ENCODE measurements around the gene FMN1. TPM values are rescaled to one million over a fixed set of nuclear protein-coding genes. Genes with fewer than 3 reads are reported as not detected.

The FMN1 gene
- polyA plus RNA-seq, 1 donor from 2014 or later = 0.40 TPM

DNA sequence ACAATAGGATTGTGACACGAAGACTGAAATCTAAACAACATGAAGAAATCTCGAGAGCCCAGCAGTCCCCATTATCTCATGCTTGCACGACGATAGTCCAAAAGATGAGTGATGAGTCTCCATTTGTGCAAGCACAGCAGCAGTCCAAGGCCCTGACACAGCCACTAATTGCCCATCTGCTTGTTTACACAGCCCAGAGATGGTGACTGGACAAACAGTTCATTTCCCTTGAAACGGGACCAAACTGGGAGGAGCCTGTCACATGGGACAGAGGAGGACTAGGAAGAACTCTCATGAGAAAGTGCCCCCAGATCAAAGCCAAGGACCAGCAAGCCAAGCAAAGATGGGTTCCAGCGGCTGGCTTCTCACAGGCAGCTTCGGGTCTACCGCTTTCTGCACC lies 355.7 kb downstream of the FMN1 start:
- Histone ChIP-seq H3K9me2 (ENCODE audit: insufficient read depth, low read length) (no peaks in the 10 kb centered on the region), H3K9me3 (ENCODE audit: low read length) (no peaks in the 10 kb centered on the region), H3K27ac (ENCODE audit: low read length) (no peak overlapping the region), H3K4me3 (ENCODE audit: low read length) (no peak overlapping the region), H3K9ac (ENCODE audit: low read length) (no peak overlapping the region), H4K20me1 (ENCODE audit: insufficient read depth) (no peaks in the 10 kb centered on the region), H3K36me3 (ENCODE audit: insufficient read depth, low read length) (no peaks in the 10 kb centered on the region), H2AFZ (ENCODE audit: low read depth, low read length) (no peak overlapping the region), H3K4me2 (ENCODE audit: low read length) (no peak overlapping the region), H3K79me2 (replicated peaks; ENCODE audit: insufficient read depth, low read length) (no peaks in the 10 kb centered on the region), H3K27me3 (ENCODE audit: insufficient read depth, low read depth, low read length) (no peaks in the 10 kb centered on the region), H3F3A (ENCODE audit: insufficient read depth, low read length, poor library complexity, severe bottlenecking) (no peaks in the 10 kb centered on the region)
- TF ChIP-seq, protein P1, sequence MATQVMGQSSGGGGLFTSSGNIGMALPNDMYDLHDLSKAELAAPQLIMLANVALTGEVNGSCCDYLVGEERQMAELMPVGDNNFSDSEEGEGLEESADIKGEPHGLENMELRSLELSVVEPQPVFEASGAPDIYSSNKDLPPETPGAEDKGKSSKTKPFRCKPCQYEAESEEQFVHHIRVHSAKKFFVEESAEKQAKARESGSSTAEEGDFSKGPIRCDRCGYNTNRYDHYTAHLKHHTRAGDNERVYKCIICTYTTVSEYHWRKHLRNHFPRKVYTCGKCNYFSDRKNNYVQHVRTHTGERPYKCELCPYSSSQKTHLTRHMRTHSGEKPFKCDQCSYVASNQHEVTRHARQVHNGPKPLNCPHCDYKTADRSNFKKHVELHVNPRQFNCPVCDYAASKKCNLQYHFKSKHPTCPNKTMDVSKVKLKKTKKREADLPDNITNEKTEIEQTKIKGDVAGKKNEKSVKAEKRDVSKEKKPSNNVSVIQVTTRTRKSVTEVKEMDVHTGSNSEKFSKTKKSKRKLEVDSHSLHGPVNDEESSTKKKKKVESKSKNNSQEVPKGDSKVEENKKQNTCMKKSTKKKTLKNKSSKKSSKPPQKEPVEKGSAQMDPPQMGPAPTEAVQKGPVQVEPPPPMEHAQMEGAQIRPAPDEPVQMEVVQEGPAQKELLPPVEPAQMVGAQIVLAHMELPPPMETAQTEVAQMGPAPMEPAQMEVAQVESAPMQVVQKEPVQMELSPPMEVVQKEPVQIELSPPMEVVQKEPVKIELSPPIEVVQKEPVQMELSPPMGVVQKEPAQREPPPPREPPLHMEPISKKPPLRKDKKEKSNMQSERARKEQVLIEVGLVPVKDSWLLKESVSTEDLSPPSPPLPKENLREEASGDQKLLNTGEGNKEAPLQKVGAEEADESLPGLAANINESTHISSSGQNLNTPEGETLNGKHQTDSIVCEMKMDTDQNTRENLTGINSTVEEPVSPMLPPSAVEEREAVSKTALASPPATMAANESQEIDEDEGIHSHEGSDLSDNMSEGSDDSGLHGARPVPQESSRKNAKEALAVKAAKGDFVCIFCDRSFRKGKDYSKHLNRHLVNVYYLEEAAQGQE (IDR thresholded peaks at IDR 0.05; ENCODE audit: borderline replicate concordance) = no peak
- no peak for TF ChIP-seq EZH2 (IDR thresholded peaks at IDR 0.05; ENCODE audit: borderline replicate concordance, insufficient read depth, low read length, poor library complexity, severe bottlenecking)
- TF ChIP-seq, protein P2, sequence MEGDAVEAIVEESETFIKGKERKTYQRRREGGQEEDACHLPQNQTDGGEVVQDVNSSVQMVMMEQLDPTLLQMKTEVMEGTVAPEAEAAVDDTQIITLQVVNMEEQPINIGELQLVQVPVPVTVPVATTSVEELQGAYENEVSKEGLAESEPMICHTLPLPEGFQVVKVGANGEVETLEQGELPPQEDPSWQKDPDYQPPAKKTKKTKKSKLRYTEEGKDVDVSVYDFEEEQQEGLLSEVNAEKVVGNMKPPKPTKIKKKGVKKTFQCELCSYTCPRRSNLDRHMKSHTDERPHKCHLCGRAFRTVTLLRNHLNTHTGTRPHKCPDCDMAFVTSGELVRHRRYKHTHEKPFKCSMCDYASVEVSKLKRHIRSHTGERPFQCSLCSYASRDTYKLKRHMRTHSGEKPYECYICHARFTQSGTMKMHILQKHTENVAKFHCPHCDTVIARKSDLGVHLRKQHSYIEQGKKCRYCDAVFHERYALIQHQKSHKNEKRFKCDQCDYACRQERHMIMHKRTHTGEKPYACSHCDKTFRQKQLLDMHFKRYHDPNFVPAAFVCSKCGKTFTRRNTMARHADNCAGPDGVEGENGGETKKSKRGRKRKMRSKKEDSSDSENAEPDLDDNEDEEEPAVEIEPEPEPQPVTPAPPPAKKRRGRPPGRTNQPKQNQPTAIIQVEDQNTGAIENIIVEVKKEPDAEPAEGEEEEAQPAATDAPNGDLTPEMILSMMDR (IDR thresholded peaks at IDR 0.05; ENCODE audit: poor library complexity, severe bottlenecking) = no peak
- TF ChIP-seq POLR2AphosphoS5 (IDR thresholded peaks at IDR 0.05) = no peak
- no peak for TF ChIP-seq SMC3 (conservative IDR thresholded peaks at IDR 0.05; ENCODE audit: poor library complexity)
- TF ChIP-seq RAD21 (conservative IDR thresholded peaks at IDR 0.05) = no peak
- TF ChIP-seq MXI1 (conservative IDR thresholded peaks at IDR 0.05; ENCODE audit: poor library complexity, severe bottlenecking) = no peak
- no peak for TF ChIP-seq TAF1 (IDR thresholded peaks at IDR 0.05; ENCODE audit: low read depth)
- no peak for TF ChIP-seq EP300 (conservative IDR thresholded peaks at IDR 0.05; ENCODE audit: poor library complexity, severe bottlenecking)

DNA sequence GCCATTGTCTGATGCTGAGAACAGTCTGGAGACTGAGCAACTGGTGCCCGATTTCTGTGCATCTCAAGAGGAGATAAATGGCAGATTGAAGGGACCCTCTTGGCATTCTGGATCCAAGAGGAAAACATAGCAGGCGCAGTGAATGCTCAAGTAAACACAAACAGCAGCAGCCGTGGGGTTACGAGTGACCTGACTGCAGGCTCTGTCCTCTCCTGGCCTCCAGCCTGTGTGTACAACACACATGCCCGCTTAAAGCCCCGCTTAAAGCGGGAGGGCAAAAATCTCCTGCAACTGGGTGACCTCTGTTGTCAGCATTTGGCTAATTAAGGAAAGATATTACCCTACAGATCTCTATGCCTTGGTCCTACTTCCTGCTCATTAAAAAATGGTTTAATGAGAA lies 356.2 kb downstream of the FMN1 start:
- TF ChIP-seq, protein P2 (IDR thresholded peaks at IDR 0.05; ENCODE audit: poor library complexity, severe bottlenecking) = no peak
- TF ChIP-seq TAF1 (IDR thresholded peaks at IDR 0.05; ENCODE audit: low read depth) (no peak), EP300 (conservative IDR thresholded peaks at IDR 0.05; ENCODE audit: poor library complexity, severe bottlenecking) (no peak), EZH2 (IDR thresholded peaks at IDR 0.05; ENCODE audit: borderline replicate concordance, insufficient read depth, low read length, poor library complexity, severe bottlenecking) (no peak), MXI1 (conservative IDR thresholded peaks at IDR 0.05; ENCODE audit: poor library complexity, severe bottlenecking) (no peak), RAD21 (conservative IDR thresholded peaks at IDR 0.05) (no peak), POLR2AphosphoS5 (IDR thresholded peaks at IDR 0.05) (no peak), SMC3 (conservative IDR thresholded peaks at IDR 0.05; ENCODE audit: poor library complexity) (no peak)
- TF ChIP-seq, protein P1 (IDR thresholded peaks at IDR 0.05; ENCODE audit: borderline replicate concordance) = no peak
- Histone ChIP-seq H3K9me3 (ENCODE audit: low read length) (no peaks in the 10 kb centered on the region), H4K20me1 (ENCODE audit: insufficient read depth) (no peaks in the 10 kb centered on the region), H3K4me2 (ENCODE audit: low read length) (no peak overlapping the region), H3K79me2 (replicated peaks; ENCODE audit: insufficient read depth, low read length) (no peaks in the 10 kb centered on the region), H3K9ac (ENCODE audit: low read length) (no peak overlapping the region), H3K27me3 (ENCODE audit: insufficient read depth, low read depth, low read length) (no peaks in the 10 kb centered on the region), H3K4me3 (ENCODE audit: low read length) (no peak overlapping the region), H3K36me3 (ENCODE audit: insufficient read depth, low read length) (no peaks in the 10 kb centered on the region), H2AFZ (ENCODE audit: low read depth, low read length) (no peak overlapping the region), H3K27ac (ENCODE audit: low read length) (no peak overlapping the region), H3F3A (ENCODE audit: insufficient read depth, low read length, poor library complexity, severe bottlenecking) (no peaks in the 10 kb centered on the region), H3K9me2 (ENCODE audit: insufficient read depth, low read length) (no peaks in the 10 kb centered on the region)
